ENCODE measurements around the gene PGA5. TPM values are rescaled to one million over a fixed set of nuclear protein-coding genes. Genes with fewer than 3 reads are reported as not detected.

PGA5 gene
- total RNA-seq, 1 donor from 2014 or later: 0.18 TPM

GRCh38 chr11:61290905-61291690, 50.1 kb downstream of the PGA5 start:
- no peak for DNase-seq (ENCODE audit: low spot score)
- no peak for ATAC-seq

GRCh38 chr11:61292356-61292755, 51.4 kb downstream of the PGA5 start:
- ATAC-seq (no peak), DNase-seq (ENCODE audit: low spot score) (no peak)

DNA sequence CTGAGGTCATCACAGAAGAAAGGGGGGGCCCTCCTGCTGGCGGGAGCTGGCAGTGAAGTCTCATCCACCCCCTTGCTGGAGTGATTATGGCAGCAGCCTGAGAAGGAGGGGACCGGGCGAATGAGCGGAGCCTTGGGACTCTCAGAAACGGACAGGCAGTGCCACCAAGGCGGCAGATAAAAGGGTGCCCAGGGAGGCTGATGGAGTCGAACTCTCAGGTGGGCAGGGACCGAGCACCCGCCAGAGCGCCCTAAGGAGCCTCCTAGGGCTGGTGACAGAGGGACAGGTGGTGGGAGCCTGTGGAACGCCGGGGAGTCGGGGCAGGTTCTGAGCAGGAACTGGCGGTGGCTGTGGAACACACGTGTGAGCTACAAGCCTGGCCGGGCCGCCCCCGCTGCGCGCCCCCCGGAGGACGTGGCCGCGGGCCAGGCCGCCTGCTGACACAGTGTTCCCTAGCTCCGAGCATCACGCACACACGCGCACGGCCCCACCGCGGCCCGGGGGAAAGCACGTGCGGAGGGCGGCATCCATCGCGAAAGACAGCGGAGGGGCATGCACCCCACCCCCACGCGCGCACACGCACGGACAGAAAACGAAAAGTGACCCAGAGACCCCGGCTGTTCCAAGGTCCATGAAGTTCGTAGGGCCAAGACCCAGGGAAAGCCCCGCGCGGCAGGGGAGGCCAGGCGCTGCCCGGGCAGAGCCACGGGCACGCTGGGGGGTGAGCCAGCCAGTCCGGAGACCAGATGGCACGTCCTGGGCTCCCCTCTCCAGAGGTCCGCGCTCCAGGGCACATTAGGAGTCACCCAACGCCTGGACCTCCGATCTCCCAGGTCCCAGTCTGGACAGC, 53.1 kb downstream of the PGA5 start:
- DNase-seq (ENCODE audit: low spot score) (peak; percentile 61), ATAC-seq (peak; percentile 61)

DNA sequence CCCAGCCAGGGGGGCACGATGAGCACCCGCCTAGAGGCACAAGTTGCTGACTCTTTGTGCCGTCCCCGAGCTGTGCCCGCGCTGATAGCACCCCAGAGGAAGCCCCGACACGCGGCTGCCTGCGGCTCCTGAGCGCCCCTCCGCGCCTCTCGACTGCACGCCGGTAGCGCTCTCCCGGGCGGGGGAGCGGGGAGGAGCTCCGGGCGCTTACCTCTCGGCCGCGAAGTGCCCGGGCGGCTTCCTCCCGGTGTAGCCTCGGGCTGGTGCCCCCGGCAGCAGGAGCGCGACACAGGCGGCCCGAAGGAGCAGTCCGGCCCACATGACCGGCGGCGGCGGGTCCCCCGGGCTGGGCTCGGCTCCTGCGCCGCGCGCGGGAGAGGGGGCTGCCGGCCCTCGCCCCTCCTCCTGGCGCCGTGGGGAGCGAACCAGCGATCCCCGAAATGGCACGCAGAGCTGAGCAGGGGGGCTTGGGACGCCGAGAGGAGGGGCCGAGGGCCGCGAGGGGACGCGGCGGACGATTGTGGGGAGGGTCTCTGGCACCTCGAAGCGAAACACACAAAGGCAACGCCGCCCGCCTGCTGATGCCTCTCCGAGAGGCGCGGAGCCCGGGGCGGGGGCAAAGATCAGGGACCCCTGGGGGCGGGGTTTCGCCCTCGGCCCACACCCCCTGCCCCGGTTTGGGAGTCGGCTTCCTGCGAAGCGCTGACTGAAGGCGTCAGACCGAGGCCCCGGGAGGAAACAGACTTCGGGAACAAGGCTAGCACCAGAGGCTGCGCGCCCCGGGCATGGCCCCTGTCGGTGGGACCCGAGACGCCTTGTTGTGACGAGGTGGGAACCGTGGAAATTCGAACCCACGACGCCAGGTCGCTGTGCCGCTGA, 54.0 kb downstream of the PGA5 start, which contains the start of gene VWCE:
Gene VWCE, minus strand, starts transcription at position 600 of the 879 bp plus-strand sequence. Its CDS starts 279 bp downstream, at position 321.
- ATAC-seq (peak; percentile 80), DNase-seq (ENCODE audit: low spot score) (peak; percentile 72)

DNA sequence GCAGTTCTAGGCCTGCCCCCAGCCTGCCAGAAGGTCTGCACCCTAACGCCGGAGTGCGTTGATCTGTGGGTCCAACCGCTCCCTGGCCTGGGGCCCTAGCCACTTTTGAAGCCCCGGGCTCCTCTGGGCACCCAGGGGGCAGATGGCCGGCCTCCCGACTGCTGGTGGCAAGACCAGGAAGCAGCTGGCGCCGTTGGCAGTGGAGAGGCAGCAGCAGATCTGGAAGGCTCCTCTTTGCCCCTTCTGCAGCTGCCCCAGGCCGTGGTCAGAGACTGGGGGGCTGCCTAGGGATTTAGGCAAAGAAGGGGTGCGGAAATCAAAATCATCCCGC, 54.6 kb downstream of the PGA5 start:
- peak; percentile 54 for DNase-seq (ENCODE audit: low spot score)
- peak; percentile 5 for ATAC-seq

DNA sequence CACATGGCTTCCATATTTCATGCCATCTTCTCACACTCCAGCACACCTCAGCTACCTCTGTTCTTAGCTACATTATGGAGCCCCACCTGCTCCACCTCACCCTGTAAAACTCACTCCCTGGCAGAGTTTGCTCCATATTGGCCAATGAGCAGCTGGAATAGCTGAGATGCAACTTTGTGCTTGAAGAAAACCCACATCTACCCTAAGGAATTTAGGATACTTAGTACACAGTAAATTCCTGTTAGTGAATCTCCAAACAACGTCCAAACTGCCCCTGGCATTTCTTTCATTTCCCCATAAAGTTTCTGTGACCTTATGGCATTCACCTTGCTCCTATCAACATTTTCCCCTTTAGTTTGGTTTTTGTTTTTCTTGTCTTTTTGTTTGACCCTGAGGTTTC, 56.4 kb downstream of the PGA5 start:
- no peak for ATAC-seq
- DNase-seq (ENCODE audit: low spot score): no peak

DNA sequence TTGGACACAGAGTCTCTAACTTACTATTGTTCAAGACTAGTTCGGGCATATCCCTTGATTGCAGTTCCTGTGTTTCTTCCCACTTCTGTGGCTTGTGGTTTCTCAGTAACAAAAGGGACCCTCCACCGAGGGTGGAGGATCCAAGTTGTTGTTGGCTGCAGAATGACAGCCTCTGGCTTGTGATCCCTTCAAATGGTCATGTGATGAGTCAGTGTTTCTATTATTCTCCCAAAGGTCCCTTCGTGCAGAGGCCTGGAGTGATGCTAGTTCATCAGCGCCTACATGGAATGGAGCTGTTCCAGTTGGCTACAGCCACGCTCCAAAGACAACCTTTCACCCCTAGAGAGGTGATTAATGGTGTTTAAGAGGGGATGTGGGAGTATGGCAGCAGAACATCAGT, 56.8 kb downstream of the PGA5 start:
- no peak for ATAC-seq
- no peak for DNase-seq (ENCODE audit: low spot score)

GRCh38 chr11:61298663-61299244, 57.8 kb downstream of the PGA5 start:
- ATAC-seq (peak; percentile 33), DNase-seq (ENCODE audit: low spot score) (no peak)

Other genes with a start within 250 kb of the PGA5 start
- gene CD5, start 138.7 kb upstream of the PGA5 start, total RNA-seq: 0.55 TPM
- 5.9 TPM for gene VPS37C, start 79.7 kb upstream of the PGA5 start, total RNA-seq
- not detected for gene PGA3, start 37.7 kb upstream of the PGA5 start, total RNA-seq
- gene PGA4, start 18.8 kb upstream of the PGA5 start, total RNA-seq: 0.53 TPM
- 20.6 TPM for gene VWCE, start 54.1 kb downstream of the PGA5 start, total RNA-seq
- 105 TPM for gene DDB1, start 91.9 kb downstream of the PGA5 start, total RNA-seq
- gene TKFC, start 92.1 kb downstream of the PGA5 start, total RNA-seq: 176 TPM
- gene CYB561A3, start 120.7 kb downstream of the PGA5 start, total RNA-seq: 37.9 TPM
- gene TMEM138, start 121.2 kb downstream of the PGA5 start, total RNA-seq: 23.7 TPM
- 1.7 TPM for gene TMEM216, start 151.4 kb downstream of the PGA5 start, total RNA-seq
- gene CPSF7, start 188.8 kb downstream of the PGA5 start, total RNA-seq: 34.0 TPM
- 18.8 TPM for gene SDHAF2, start 188.9 kb downstream of the PGA5 start, total RNA-seq